Astrocyte (in vitro differentiated cells and primary cell): ENCODE results near the gene TSHZ1. TPM values are rescaled to one million over a fixed set of nuclear protein-coding genes. Genes with fewer than 3 reads are reported as not detected.
"Not testable (repeated sequence)": the region's sequence is repeated elsewhere in the genome, so short reads cannot be mapped to it uniquely, and the experiment has no call there.

Source experiments
- DNase-seq: peaks from one replicate; pipeline ENCODE4 v3.0.0-alpha.2; 2010; ENCODE audit warnings: low read depth
- FAIRE-seq: peaks from 2 replicates; lab custom pipeline; 2011; peaks lifted over from hg19 to GRCh38; lab: Jason Lieb, UNC
- H2AFZ ChIP-seq: 2 replicates; pipeline ENCODE4 v1.6.0; 2012; ENCODE audit warnings: low read depth, low read length, inconsistent platforms
- H3K27ac ChIP-seq: 2 replicates; pipeline ENCODE4 v1.5.1; 2011; ENCODE audit warnings: low read depth, low read length, inconsistent platforms
- H3K27me3 ChIP-seq: 2 replicates; pipeline ENCODE4 v1.6.0; 2011; ENCODE audit warnings: low read length, inconsistent platforms; ENCODE audit not compliant: insufficient read depth
- H3K36me3 ChIP-seq: 2 replicates; pipeline ENCODE4 v1.5.1; 2011; ENCODE audit warnings: low read length, inconsistent platforms; ENCODE audit not compliant: insufficient read depth
- H3K4me1 ChIP-seq: 2 replicates; pipeline ENCODE4 v1.5.1; 2011; ENCODE audit warnings: low read length, inconsistent platforms; ENCODE audit not compliant: insufficient read depth
- H3K4me2 ChIP-seq: 2 replicates; pipeline ENCODE4 v1.6.0; 2012; ENCODE audit warnings: low read length, inconsistent platforms
- H3K4me3 ChIP-seq: 2 replicates; pipeline ENCODE4 v1.5.1; 2011; ENCODE audit warnings: low read depth, mild to moderate bottlenecking, low read length, inconsistent platforms; ENCODE audit not compliant: insufficient read depth
- H3K79me2 ChIP-seq: 2 replicates; pipeline ENCODE4 v1.6.0; 2012; ENCODE audit warnings: mild to moderate bottlenecking, low read length, inconsistent platforms; ENCODE audit not compliant: insufficient read depth
- H3K9ac ChIP-seq: 2 replicates; pipeline ENCODE4 v1.6.0; 2012; ENCODE audit warnings: mild to moderate bottlenecking, low read length, inconsistent platforms
- H3K9me3 ChIP-seq: 2 replicates; pipeline ENCODE4 v1.5.1; 2012; ENCODE audit warnings: low read depth, mild to moderate bottlenecking, low read length, inconsistent platforms; ENCODE audit not compliant: insufficient read depth
- H4K20me1 ChIP-seq: 2 replicates; pipeline ENCODE4 v1.6.0; 2012; ENCODE audit warnings: low read length, inconsistent platforms; ENCODE audit not compliant: insufficient read depth
- H3K27ac Mint-ChIP-seq: one replicate; pipeline ENCODE4 v1.8.0; 2021; ENCODE audit warnings: mild to moderate bottlenecking, mixed read lengths; ENCODE audit not compliant: unreplicated experiment
- H3K27me3 Mint-ChIP-seq: one replicate; pipeline ENCODE4 v1.8.0; 2021; ENCODE audit warnings: low read depth, mixed read lengths; ENCODE audit not compliant: unreplicated experiment
- H3K36me3 Mint-ChIP-seq: one replicate; pipeline ENCODE4 v1.8.0; 2021; ENCODE audit warnings: low read depth, mixed read lengths; ENCODE audit not compliant: unreplicated experiment
- H3K4me1 Mint-ChIP-seq: one replicate; pipeline ENCODE4 v1.8.0; 2021; ENCODE audit warnings: low read depth, mixed read lengths; ENCODE audit not compliant: unreplicated experiment
- H3K4me3 Mint-ChIP-seq: one replicate; pipeline ENCODE4 v1.8.0; 2021; ENCODE audit warnings: mild to moderate bottlenecking, moderate library complexity, mixed read lengths; ENCODE audit not compliant: unreplicated experiment
- H3K9me3 Mint-ChIP-seq: one replicate; pipeline ENCODE4 v1.8.0; 2021; ENCODE audit warnings: mild to moderate bottlenecking, mixed read lengths; ENCODE audit not compliant: unreplicated experiment
- CTCF ChIP-seq: IDR thresholded peaks from 2 replicates; pipeline ENCODE4 v1.5.1; 2011; ENCODE audit warnings: low read depth, mild to moderate bottlenecking, inconsistent platforms, low read length, moderate library complexity; ENCODE audit not compliant: insufficient read depth
- EZH2 ChIP-seq: IDR thresholded peaks from 2 replicates; pipeline ENCODE4 v1.6.1; 2012; ENCODE audit warnings: mild to moderate bottlenecking, low read length, inconsistent platforms; ENCODE audit not compliant: insufficient read depth
- total RNA-seq: library from RNA; stranded (reverse); gene quantifications from 2 replicates; pipeline ENCODE4 v1.2.1, GENCODE V29; 2021

Gene TSHZ1
- total RNA-seq, 1 donor from 2014 or later: 2.9 TPM

DNA sequence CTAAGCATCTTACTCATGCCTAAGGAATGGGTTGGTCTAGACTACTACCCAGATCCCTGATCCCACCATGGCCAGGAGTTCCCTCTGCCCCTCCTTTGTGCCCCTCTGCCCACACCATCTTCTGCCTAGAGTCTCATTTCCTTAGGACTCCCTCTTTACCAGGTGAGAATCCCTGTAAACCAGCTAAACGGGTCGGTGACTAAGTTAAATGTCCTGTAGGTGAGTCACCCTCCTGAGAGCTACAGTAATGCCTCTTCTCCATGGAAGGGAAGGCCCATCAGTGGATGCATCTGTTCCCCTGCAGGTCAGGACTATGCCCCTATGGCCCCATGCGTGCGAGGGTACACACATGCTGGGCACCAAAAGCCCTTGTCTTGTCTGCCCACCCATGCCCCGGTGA lies 27.1 kb upstream of the TSHZ1 start:
- no peaks in the 10 kb centered on the region for H3K9me3 ChIP-seq
- peak; percentile 12 for DNase-seq
- H3K27ac ChIP-seq: no peak overlapping the region
- no peaks in the 10 kb centered on the region for H3K4me1 ChIP-seq
- no peak overlapping the region for H2AFZ ChIP-seq
- Mint-ChIP-seq H3K9me3 (peaks cover 2% of the 10 kb centered on the region), H3K36me3 (no peaks in the 10 kb centered on the region), H3K27ac (no peak overlapping the region), H3K27me3 (peaks cover 7% of the 10 kb centered on the region), H3K4me3 (no peak overlapping the region), H3K4me1 (peaks cover 5% of the 10 kb centered on the region)
- no peaks in the 10 kb centered on the region for H3K36me3 ChIP-seq
- TF ChIP-seq CTCF: no peak
- TF ChIP-seq EZH2: no peak
- no peak overlapping the region for H3K4me2 ChIP-seq
- H4K20me1 ChIP-seq: no peaks in the 10 kb centered on the region
- no peak for FAIRE-seq
- H3K27me3 ChIP-seq: no peaks in the 10 kb centered on the region
- H3K4me3 ChIP-seq: no peak overlapping the region
- no peaks in the 10 kb centered on the region for H3K79me2 ChIP-seq
- H3K9ac ChIP-seq: no peak overlapping the region

GRCh38 chr18:75183973-75184493 lies 26.6 kb upstream of the TSHZ1 start:
- no peak for DNase-seq
- no peaks in the 10 kb centered on the region for H3K36me3 ChIP-seq
- no peak for TF ChIP-seq CTCF
- TF ChIP-seq EZH2: no peak

DNA sequence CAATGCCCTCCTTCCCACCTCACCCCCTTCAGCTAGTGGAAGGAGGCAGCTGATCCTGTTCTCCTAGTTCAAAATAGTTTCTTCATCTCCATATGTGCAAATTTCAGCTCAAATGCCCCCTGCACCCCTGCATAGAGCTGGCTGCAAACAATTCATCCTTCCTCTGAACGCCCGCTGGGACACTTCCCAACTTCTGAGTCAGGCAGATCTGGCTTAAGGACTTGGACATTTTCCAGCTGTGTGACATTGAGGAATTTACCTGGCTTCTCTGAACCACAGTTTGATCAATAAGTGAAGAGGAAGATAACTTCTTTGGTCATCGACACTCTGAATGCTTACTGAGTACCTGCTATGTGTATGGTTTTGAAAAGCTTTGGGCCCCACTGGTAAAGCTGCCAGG lies 25.1 kb upstream of the TSHZ1 start:
- no peak for DNase-seq
- Mint-ChIP-seq H3K9me3 (peaks cover 2% of the 10 kb centered on the region), H3K36me3 (no peaks in the 10 kb centered on the region), H3K4me3 (no peak overlapping the region), H3K4me1 (peaks cover 5% of the 10 kb centered on the region), H3K27me3 (peaks cover 8% of the 10 kb centered on the region), H3K27ac (no peak overlapping the region)
- no peaks in the 10 kb centered on the region for H3K36me3 ChIP-seq
- no peak overlapping the region for H3K27ac ChIP-seq
- H2AFZ ChIP-seq: no peak overlapping the region
- no peaks in the 10 kb centered on the region for H3K9me3 ChIP-seq
- H4K20me1 ChIP-seq: no peaks in the 10 kb centered on the region
- H3K4me1 ChIP-seq: no peaks in the 10 kb centered on the region
- no peak for TF ChIP-seq CTCF
- TF ChIP-seq EZH2: no peak
- H3K27me3 ChIP-seq: no peaks in the 10 kb centered on the region
- H3K4me2 ChIP-seq: no peak overlapping the region
- H3K4me3 ChIP-seq: no peak overlapping the region
- H3K79me2 ChIP-seq: no peaks in the 10 kb centered on the region
- no peak overlapping the region for H3K9ac ChIP-seq
- FAIRE-seq: no peak

More at GRCh38 chr18:75183973-75184493, 26.6 kb upstream of the TSHZ1 start:
- no peaks in the 10 kb centered on the region for H3K36me3 Mint-ChIP-seq
- Histone ChIP-seq H3K4me2 (no peak overlapping the region), H3K27me3 (no peaks in the 10 kb centered on the region), H3K4me1 (no peaks in the 10 kb centered on the region), H3K9me3 (no peaks in the 10 kb centered on the region), H2AFZ (no peak overlapping the region), H3K79me2 (no peaks in the 10 kb centered on the region), H3K4me3 (no peak overlapping the region), H4K20me1 (no peaks in the 10 kb centered on the region), H3K9ac (no peak overlapping the region), H3K27ac (no peak overlapping the region)
- no peak for FAIRE-seq
- peaks cover 5% of the 10 kb centered on the region for H3K4me1 Mint-ChIP-seq
- peaks cover 7% of the 10 kb centered on the region for H3K27me3 Mint-ChIP-seq
- no peak overlapping the region for H3K4me3 Mint-ChIP-seq
- no peak overlapping the region for H3K27ac Mint-ChIP-seq
- peaks cover 2% of the 10 kb centered on the region for H3K9me3 Mint-ChIP-seq

- not testable (repeated sequence) for H3K36me3 ChIP-seq, H3K36me3 Mint-ChIP-seq, H3K9me3 ChIP-seq, H3K27me3 ChIP-seq, H3K4me3 Mint-ChIP-seq, H3K9ac ChIP-seq, H3K27ac ChIP-seq, H3K4me3 ChIP-seq, H4K20me1 ChIP-seq, H3K4me2 ChIP-seq, DNase-seq, H3K27ac Mint-ChIP-seq, H3K4me1 ChIP-seq, H3K79me2 ChIP-seq, H2AFZ ChIP-seq, FAIRE-seq, H3K9me3 Mint-ChIP-seq, H3K4me1 Mint-ChIP-seq
- peaks cover 19% of the 10 kb centered on the region for H3K27me3 Mint-ChIP-seq
Measured at GRCh38 chr18:75187702-75188101, 22.9 kb upstream of the TSHZ1 start.
